ENCODE measurements around the gene PAPLN. TPM values are rescaled to one million over a fixed set of nuclear protein-coding genes. Genes with fewer than 3 reads are reported as not detected.

Gene PAPLN
- total and polyA plus RNA-seq, 2 experiments from 2014 or later: 2.8 to 13.2 TPM

DNA sequence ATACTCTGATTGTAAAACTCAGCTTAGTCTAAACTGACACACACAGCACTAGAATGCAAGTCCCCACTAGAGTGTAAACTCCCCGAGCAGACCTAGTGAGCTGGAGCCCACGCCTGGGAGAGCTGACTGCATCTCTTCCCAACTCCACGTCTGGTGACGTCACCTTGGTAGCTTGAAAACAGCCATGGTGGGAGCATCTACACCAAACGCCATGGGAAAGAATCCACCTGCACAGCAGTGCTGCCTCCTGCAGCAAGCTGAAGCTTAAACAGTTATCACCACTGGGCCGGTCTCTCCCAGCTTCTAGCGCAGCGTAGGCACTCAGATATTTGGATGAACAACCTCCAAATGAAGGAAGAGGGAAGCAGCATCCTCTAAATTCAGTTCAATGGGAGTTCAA, 4.3 kb upstream of the PAPLN start:
- no peak overlapping the region for H2AFZ ChIP-seq
- no peaks in the 10 kb centered on the region for H3K9me2 ChIP-seq (ENCODE audit: insufficient read depth)
- Mint-ChIP-seq H3K4me3 (no peak overlapping the region), H3K27me3 (ENCODE audit: insufficient read depth, low read depth, poor library complexity) (peaks cover 35% of the 10 kb centered on the region), H3K4me1 (peaks cover 61% of the 10 kb centered on the region), H3K36me3 (ENCODE audit: low read depth) (no peaks in the 10 kb centered on the region), H3K9me3 (no peaks in the 10 kb centered on the region), H3K27ac (no peak overlapping the region)
- ATAC-seq (no peak), DNase-seq (ENCODE audit: low spot score) (no peak)
- no peaks in the 10 kb centered on the region for H4K20me1 ChIP-seq (replicated peaks; ENCODE audit: insufficient read depth)
- peaks cover 30% of the 10 kb centered on the region for H3F3A ChIP-seq (replicated peaks; ENCODE audit: low read depth)
- TF ChIP-seq EZH2phosphoT487 (IDR thresholded peaks at IDR 0.05; ENCODE audit: unreplicated experiment): no peak
- TF ChIP-seq, protein P1, sequence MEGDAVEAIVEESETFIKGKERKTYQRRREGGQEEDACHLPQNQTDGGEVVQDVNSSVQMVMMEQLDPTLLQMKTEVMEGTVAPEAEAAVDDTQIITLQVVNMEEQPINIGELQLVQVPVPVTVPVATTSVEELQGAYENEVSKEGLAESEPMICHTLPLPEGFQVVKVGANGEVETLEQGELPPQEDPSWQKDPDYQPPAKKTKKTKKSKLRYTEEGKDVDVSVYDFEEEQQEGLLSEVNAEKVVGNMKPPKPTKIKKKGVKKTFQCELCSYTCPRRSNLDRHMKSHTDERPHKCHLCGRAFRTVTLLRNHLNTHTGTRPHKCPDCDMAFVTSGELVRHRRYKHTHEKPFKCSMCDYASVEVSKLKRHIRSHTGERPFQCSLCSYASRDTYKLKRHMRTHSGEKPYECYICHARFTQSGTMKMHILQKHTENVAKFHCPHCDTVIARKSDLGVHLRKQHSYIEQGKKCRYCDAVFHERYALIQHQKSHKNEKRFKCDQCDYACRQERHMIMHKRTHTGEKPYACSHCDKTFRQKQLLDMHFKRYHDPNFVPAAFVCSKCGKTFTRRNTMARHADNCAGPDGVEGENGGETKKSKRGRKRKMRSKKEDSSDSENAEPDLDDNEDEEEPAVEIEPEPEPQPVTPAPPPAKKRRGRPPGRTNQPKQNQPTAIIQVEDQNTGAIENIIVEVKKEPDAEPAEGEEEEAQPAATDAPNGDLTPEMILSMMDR (conservative IDR thresholded peaks at IDR 0.05; ENCODE audit: low read depth in 2 of 2): peak in 1 of 2 experiments; percentile 29; a peak in 3 of 4 replicates
- H3K27me3 ChIP-seq (ENCODE audit: insufficient read depth): peaks cover 25% of the 10 kb centered on the region
- H3K4me2 ChIP-seq: peak overlapping the region; percentile 45; the same call in 1 of the 2 replicates
- no peak overlapping the region for H3K4me3 ChIP-seq
- H3K27ac ChIP-seq (ENCODE audit: low read depth): no peak overlapping the region
- peaks cover 53% of the 10 kb centered on the region for H3K4me1 ChIP-seq (ENCODE audit: insufficient read depth)
- H3K79me2 ChIP-seq (replicated peaks; ENCODE audit: insufficient read depth): no peaks in the 10 kb centered on the region
- H3K36me3 ChIP-seq (ENCODE audit: insufficient read depth): no peaks in the 10 kb centered on the region

DNA sequence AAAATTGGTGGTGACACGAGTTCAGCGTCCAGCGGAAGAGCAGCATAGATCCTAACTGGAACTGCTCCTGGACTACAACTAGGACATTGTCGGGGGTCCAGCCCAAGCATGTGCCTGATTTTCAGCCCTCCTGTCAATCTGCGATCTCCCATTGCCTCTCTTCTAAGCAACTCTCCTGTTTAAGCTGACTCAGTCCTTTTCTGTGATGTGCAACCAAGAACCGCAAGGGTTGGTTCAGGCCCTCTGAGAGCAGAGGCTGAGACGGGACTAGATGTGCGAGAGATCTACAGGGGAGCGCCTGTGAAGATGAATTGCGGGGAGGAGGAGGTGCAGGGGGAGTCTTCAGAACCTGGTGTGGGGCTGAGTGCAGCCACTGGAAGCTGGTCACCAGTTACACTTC, 3.7 kb upstream of the PAPLN start:
- no peaks in the 10 kb centered on the region for H3K36me3 ChIP-seq (ENCODE audit: insufficient read depth)
- Mint-ChIP-seq H3K4me3 (0 out of 3 replicates have a peak overlapping the region, but pooled peaks have one; percentile 12), H3K27ac (no peak overlapping the region), H3K9me3 (no peaks in the 10 kb centered on the region), H3K4me1 (peaks cover 59% of the 10 kb centered on the region), H3K36me3 (ENCODE audit: low read depth) (no peaks in the 10 kb centered on the region; the same call in 2 of the 3 replicates), H3K27me3 (ENCODE audit: insufficient read depth, low read depth, poor library complexity) (peaks cover 38% of the 10 kb centered on the region)
- H3K27ac ChIP-seq (ENCODE audit: low read depth): no peak overlapping the region
- H3K4me3 ChIP-seq: no peak overlapping the region
- H3K27me3 ChIP-seq (ENCODE audit: insufficient read depth): peaks cover 31% of the 10 kb centered on the region
- H3F3A ChIP-seq (replicated peaks; ENCODE audit: low read depth): peaks cover 30% of the 10 kb centered on the region
- H4K20me1 ChIP-seq (replicated peaks; ENCODE audit: insufficient read depth): no peaks in the 10 kb centered on the region
- H3K9me2 ChIP-seq (ENCODE audit: insufficient read depth): no peaks in the 10 kb centered on the region
- no peaks in the 10 kb centered on the region for H3K79me2 ChIP-seq (replicated peaks; ENCODE audit: insufficient read depth)
- peaks cover 54% of the 10 kb centered on the region for H3K4me1 ChIP-seq (ENCODE audit: insufficient read depth)
- ATAC-seq: no peak
- H3K4me2 ChIP-seq: no peak overlapping the region
- DNase-seq (ENCODE audit: low spot score): no peak
- no peak overlapping the region for H2AFZ ChIP-seq
- no peak for TF ChIP-seq ZNF114 (CRISPR knock-in tag; IDR thresholded peaks at IDR 0.05)
- no peak for TF ChIP-seq CREB1 (CRISPR knock-in tag; IDR thresholded peaks at IDR 0.05; ENCODE audit: low read depth)
- TF ChIP-seq, protein P2, sequence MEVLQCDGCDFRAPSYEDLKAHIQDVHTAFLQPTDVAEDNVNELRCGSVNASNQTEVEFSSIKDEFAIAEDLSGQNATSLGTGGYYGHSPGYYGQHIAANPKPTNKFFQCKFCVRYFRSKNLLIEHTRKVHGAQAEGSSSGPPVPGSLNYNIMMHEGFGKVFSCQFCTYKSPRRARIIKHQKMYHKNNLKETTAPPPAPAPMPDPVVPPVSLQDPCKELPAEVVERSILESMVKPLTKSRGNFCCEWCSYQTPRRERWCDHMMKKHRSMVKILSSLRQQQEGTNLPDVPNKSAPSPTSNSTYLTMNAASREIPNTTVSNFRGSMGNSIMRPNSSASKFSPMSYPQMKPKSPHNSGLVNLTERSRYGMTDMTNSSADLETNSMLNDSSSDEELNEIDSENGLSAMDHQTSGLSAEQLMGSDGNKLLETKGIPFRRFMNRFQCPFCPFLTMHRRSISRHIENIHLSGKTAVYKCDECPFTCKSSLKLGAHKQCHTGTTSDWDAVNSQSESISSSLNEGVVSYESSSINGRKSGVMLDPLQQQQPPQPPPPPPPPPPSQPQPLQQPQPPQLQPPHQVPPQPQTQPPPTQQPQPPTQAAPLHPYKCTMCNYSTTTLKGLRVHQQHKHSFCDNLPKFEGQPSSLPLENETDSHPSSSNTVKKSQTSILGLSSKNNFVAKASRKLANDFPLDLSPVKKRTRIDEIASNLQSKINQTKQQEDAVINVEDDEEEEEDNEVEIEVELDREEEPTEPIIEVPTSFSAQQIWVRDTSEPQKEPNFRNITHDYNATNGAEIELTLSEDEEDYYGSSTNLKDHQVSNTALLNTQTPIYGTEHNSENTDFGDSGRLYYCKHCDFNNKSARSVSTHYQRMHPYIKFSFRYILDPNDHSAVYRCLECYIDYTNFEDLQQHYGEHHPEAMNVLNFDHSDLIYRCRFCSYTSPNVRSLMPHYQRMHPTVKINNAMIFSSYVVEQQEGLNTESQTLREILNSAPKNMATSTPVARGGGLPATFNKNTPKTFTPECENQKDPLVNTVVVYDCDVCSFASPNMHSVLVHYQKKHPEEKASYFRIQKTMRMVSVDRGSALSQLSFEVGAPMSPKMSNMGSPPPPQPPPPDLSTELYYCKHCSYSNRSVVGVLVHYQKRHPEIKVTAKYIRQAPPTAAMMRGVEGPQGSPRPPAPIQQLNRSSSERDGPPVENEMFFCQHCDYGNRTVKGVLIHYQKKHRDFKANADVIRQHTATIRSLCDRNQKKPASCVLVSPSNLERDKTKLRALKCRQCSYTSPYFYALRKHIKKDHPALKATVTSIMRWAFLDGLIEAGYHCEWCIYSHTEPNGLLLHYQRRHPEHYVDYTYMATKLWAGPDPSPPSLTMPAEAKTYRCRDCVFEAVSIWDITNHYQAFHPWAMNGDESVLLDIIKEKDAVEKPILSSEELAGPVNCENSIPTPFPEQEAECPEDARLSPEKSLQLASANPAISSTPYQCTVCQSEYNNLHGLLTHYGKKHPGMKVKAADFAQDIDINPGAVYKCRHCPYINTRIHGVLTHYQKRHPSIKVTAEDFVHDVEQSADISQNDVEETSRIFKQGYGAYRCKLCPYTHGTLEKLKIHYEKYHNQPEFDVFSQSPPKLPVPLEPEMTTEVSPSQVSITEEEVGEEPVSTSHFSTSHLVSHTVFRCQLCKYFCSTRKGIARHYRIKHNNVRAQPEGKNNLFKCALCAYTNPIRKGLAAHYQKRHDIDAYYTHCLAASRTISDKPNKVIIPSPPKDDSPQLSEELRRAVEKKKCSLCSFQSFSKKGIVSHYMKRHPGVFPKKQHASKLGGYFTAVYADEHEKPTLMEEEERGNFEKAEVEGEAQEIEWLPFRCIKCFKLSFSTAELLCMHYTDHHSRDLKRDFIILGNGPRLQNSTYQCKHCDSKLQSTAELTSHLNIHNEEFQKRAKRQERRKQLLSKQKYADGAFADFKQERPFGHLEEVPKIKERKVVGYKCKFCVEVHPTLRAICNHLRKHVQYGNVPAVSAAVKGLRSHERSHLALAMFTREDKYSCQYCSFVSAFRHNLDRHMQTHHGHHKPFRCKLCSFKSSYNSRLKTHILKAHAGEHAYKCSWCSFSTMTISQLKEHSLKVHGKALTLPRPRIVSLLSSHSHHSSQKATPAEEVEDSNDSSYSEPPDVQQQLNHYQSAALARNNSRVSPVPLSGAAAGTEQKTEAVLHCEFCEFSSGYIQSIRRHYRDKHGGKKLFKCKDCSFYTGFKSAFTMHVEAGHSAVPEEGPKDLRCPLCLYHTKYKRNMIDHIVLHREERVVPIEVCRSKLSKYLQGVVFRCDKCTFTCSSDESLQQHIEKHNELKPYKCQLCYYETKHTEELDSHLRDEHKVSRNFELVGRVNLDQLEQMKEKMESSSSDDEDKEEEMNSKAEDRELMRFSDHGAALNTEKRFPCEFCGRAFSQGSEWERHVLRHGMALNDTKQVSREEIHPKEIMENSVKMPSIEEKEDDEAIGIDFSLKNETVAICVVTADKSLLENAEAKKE (CRISPR knock-in tag; IDR thresholded peaks at IDR 0.05): no peak
- TF ChIP-seq, protein P1 (conservative IDR thresholded peaks at IDR 0.05; ENCODE audit: low read depth in 2 of 2): no peak
- TF ChIP-seq EZH2 (IDR thresholded peaks at IDR 0.05; ENCODE audit: low read depth, unreplicated experiment): no peak
- TF ChIP-seq, protein P3, sequence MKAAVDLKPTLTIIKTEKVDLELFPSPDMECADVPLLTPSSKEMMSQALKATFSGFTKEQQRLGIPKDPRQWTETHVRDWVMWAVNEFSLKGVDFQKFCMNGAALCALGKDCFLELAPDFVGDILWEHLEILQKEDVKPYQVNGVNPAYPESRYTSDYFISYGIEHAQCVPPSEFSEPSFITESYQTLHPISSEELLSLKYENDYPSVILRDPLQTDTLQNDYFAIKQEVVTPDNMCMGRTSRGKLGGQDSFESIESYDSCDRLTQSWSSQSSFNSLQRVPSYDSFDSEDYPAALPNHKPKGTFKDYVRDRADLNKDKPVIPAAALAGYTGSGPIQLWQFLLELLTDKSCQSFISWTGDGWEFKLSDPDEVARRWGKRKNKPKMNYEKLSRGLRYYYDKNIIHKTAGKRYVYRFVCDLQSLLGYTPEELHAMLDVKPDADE (IDR thresholded peaks at IDR 0.05): no peak
- no peak for TF ChIP-seq POLR2AphosphoS5 (IDR thresholded peaks at IDR 0.05; ENCODE audit: low read depth)
- TF ChIP-seq NANOG (IDR thresholded peaks at IDR 0.05; ENCODE audit: borderline replicate concordance): no peak

All from GM23338 (cell line).